Mesothelial cell of epicardium (in vitro differentiated cells): ENCODE results near the gene XIRP1. TPM values are rescaled to one million over a fixed set of nuclear protein-coding genes. Genes with fewer than 3 reads are reported as not detected.
A peak's percentile ranks its signal among the peaks of the same experiment; 100 is the strongest.

Source experiments
- DNase-seq, 2 experiments: peaks; one replicate each; pipeline ENCODE4 v3.0.0; 2021; ENCODE audit warnings: low spot score in 2 of 2; ENCODE audit not compliant: unreplicated experiment in 2 of 2
- H3K27ac Mint-ChIP-seq: 2 replicates; pipeline ENCODE4 v1.8.0; 2021; ENCODE audit warnings: mixed read lengths
- H3K27me3 Mint-ChIP-seq: 2 replicates; pipeline ENCODE4 v1.8.0; 2021; ENCODE audit warnings: low read depth, mixed read lengths
- H3K36me3 Mint-ChIP-seq: 2 replicates; pipeline ENCODE4 v1.8.0; 2021; ENCODE audit warnings: mixed read lengths
- H3K4me1 Mint-ChIP-seq: 2 replicates; pipeline ENCODE4 v1.8.0; 2021; ENCODE audit warnings: mixed read lengths
- H3K4me3 Mint-ChIP-seq: 2 replicates; pipeline ENCODE4 v1.8.0; 2021; ENCODE audit warnings: mild to moderate bottlenecking, moderate library complexity, mixed read lengths
- H3K9me3 Mint-ChIP-seq: 2 replicates; pipeline ENCODE4 v1.8.0; 2021; ENCODE audit warnings: mixed read lengths
- total RNA-seq: library from RNA; stranded (reverse); gene quantifications from 3 replicates; pipeline ENCODE4 v1.2.1, GENCODE V29; 2021
- TF ChIP-seq, protein P1 (sequence below): fragments of 200-600 bp; sonication (generic); IDR thresholded peaks from one replicate; pipeline ENCODE4 v1.5.0; 2021; ENCODE audit warnings: antibody characterized with exemption; ENCODE audit not compliant: unreplicated experiment

XIRP1 gene
- total RNA-seq, 1 donor from 2014 or later = not detected

- DNase-seq = no peak
- no peaks in the 10 kb centered on the region for H3K9me3 Mint-ChIP-seq
- peak overlapping the region; percentile 97 for H3K4me3 Mint-ChIP-seq
- H3K27me3 Mint-ChIP-seq = no peaks in the 10 kb centered on the region
- TF ChIP-seq, protein P1, sequence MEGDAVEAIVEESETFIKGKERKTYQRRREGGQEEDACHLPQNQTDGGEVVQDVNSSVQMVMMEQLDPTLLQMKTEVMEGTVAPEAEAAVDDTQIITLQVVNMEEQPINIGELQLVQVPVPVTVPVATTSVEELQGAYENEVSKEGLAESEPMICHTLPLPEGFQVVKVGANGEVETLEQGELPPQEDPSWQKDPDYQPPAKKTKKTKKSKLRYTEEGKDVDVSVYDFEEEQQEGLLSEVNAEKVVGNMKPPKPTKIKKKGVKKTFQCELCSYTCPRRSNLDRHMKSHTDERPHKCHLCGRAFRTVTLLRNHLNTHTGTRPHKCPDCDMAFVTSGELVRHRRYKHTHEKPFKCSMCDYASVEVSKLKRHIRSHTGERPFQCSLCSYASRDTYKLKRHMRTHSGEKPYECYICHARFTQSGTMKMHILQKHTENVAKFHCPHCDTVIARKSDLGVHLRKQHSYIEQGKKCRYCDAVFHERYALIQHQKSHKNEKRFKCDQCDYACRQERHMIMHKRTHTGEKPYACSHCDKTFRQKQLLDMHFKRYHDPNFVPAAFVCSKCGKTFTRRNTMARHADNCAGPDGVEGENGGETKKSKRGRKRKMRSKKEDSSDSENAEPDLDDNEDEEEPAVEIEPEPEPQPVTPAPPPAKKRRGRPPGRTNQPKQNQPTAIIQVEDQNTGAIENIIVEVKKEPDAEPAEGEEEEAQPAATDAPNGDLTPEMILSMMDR = no peak
- peaks cover 76% of the 10 kb centered on the region for H3K4me1 Mint-ChIP-seq
- peak overlapping the region; percentile 99 for H3K27ac Mint-ChIP-seq
- peaks cover 6% of the 10 kb centered on the region for H3K36me3 Mint-ChIP-seq
Measured at GRCh38 chr3:39150148-39150802, 42.1 kb downstream of the XIRP1 start.

DNA sequence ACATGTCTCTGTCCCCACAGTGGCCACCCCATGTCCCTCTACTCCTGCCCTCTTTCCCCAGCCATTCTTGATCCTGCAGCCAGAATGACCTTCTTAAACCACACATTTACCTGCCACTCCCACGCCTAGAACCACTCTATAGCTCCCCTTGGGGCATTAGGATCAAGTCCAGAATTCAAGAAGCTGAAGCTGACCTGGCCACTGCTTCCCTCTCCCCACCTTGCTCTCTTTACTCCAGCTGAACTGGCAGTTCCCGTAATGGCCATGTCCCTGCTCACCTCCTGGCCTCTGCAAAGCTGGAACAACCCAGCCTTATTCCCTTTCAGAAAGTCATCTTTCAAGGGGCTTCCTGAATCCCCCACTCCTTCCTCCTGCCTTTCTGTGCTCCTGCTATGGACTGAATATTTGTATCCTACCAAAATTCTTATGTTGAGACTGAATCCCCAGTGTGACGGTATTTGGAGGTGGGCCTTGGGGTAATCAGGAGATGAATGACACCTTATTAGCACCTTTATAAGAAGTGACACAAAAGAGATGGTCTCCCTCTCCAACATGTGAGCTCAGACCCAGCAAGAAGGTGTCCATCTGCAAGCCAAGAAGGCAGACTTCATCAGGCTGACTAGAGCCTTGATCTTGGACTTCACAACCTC lies 42.8 kb downstream of the XIRP1 start:
- no peaks in the 10 kb centered on the region for H3K9me3 Mint-ChIP-seq
- H3K4me1 Mint-ChIP-seq = peaks cover 77% of the 10 kb centered on the region
- no peaks in the 10 kb centered on the region for H3K27me3 Mint-ChIP-seq
- TF ChIP-seq, protein P1 = no peak
- H3K27ac Mint-ChIP-seq = peak overlapping the region; percentile 99
- DNase-seq = no peak
- H3K4me3 Mint-ChIP-seq = peak overlapping the region; percentile 97
- peaks cover 8% of the 10 kb centered on the region for H3K36me3 Mint-ChIP-seq

GRCh38 chr3:39149059-39149455 lies 43.3 kb downstream of the XIRP1 start:
- peak overlapping the region; percentile 99 for H3K27ac Mint-ChIP-seq
- H3K9me3 Mint-ChIP-seq = no peaks in the 10 kb centered on the region
- H3K27me3 Mint-ChIP-seq = no peaks in the 10 kb centered on the region
- no peak for DNase-seq
- peaks cover 12% of the 10 kb centered on the region for H3K36me3 Mint-ChIP-seq
- TF ChIP-seq, protein P1 = no peak
- peaks cover 74% of the 10 kb centered on the region for H3K4me1 Mint-ChIP-seq
- H3K4me3 Mint-ChIP-seq = peak overlapping the region; percentile 97

GRCh38 chr3:39148435-39149058 lies 43.8 kb downstream of the XIRP1 start:
- Mint-ChIP-seq H3K4me1 (peaks cover 74% of the 10 kb centered on the region), H3K27ac (peak overlapping the region; percentile 99), H3K4me3 (peak overlapping the region; percentile 97), H3K27me3 (no peaks in the 10 kb centered on the region), H3K9me3 (no peaks in the 10 kb centered on the region), H3K36me3 (peaks cover 13% of the 10 kb centered on the region)
- TF ChIP-seq, protein P1 = no peak
- DNase-seq = no peak

GRCh38 chr3:39147711-39148434 lies 44.5 kb downstream of the XIRP1 start:
- TF ChIP-seq, protein P1 = no peak
- H3K9me3 Mint-ChIP-seq = no peaks in the 10 kb centered on the region
- peaks cover 74% of the 10 kb centered on the region for H3K4me1 Mint-ChIP-seq
- H3K27me3 Mint-ChIP-seq = no peaks in the 10 kb centered on the region
- peak overlapping the region; percentile 51 for H3K4me3 Mint-ChIP-seq
- peaks cover 17% of the 10 kb centered on the region for H3K36me3 Mint-ChIP-seq
- no peak for DNase-seq
- H3K27ac Mint-ChIP-seq = peak overlapping the region; percentile 99
